HT-29 (cell line): ENCODE measurements around the gene BTD. TPM values are rescaled to one million over a fixed set of nuclear protein-coding genes. Genes with fewer than 3 reads are reported as not detected.
A peak's percentile ranks its signal among the peaks of the same experiment; 100 is the strongest.

Source experiments
- DNase-seq: peaks from one replicate; pipeline ENCODE4 v3.0.0-alpha.2; 2015; ENCODE audit warnings: low spot score
- total RNA-seq: library from RNA; depleted of rRNA; stranded (reverse); fragments of >200 nt; shearing (Covaris generic); gene quantifications from 2 replicates; pipeline ENCODE4 v1.2.3, GENCODE V29; 2014; rRNA removed

BTD gene
- 12.3 and 17.4 TPM in 2 replicates for total RNA-seq

- DNase-seq = peak; percentile 95
Observed at GRCh38 chr3:15601399-15602145, at the start of gene BTD, which contains the start of gene HACL1. TSS of gene BTD (plus strand) at chr3:15601745. CDS start at chr3:15635440, 33,695 bp downstream. TSS of gene HACL1 (minus strand) at chr3:15601569. CDS start at chr3:15601463, 106 bp downstream.

GRCh38 chr3:15551902-15552301, 49.6 kb upstream of the BTD start:
- no peak for DNase-seq

- DNase-seq = no peak
Observed at GRCh38 chr3:15553749-15554148, 47.8 kb upstream of the BTD start.

GRCh38 chr3:15556512-15556911, 45.0 kb upstream of the BTD start:
- no peak for DNase-seq

- peak; percentile 67 for DNase-seq
Observed at GRCh38 chr3:15557511-15557946, 44.0 kb upstream of the BTD start.

GRCh38 chr3:15558581-15558980, 43.0 kb upstream of the BTD start:
- DNase-seq = no peak

- no peak for DNase-seq
Observed at GRCh38 chr3:15562560-15562959, 39.0 kb upstream of the BTD start.

- DNase-seq = no peak
Observed at GRCh38 chr3:15563190-15563589, 38.4 kb upstream of the BTD start.

- DNase-seq = no peak
Observed at GRCh38 chr3:15572138-15572537, 29.4 kb upstream of the BTD start.

GRCh38 chr3:15575446-15575845, 26.1 kb upstream of the BTD start:
- no peak for DNase-seq

GRCh38 chr3:15576475-15576874, 25.1 kb upstream of the BTD start:
- no peak for DNase-seq

- no peak for DNase-seq
Observed at GRCh38 chr3:15578289-15578867, 23.2 kb upstream of the BTD start.

GRCh38 chr3:15579051-15579450, 22.5 kb upstream of the BTD start:
- DNase-seq = no peak

- DNase-seq = no peak
Observed at GRCh38 chr3:15581471-15582394, 19.8 kb upstream of the BTD start.

- no peak for DNase-seq
Observed at GRCh38 chr3:15585111-15585845, 16.3 kb upstream of the BTD start.

GRCh38 chr3:15591242-15591641, 10.3 kb upstream of the BTD start:
- DNase-seq = no peak

GRCh38 chr3:15591928-15592327, 9.6 kb upstream of the BTD start:
- no peak for DNase-seq

- DNase-seq = no peak
Observed at GRCh38 chr3:15592968-15593367, 8.6 kb upstream of the BTD start.

- no peak for DNase-seq
Observed at GRCh38 chr3:15595955-15596354, 5.6 kb upstream of the BTD start.

- no peak for DNase-seq
Observed at GRCh38 chr3:15601046-15601398, 523 bp upstream of the BTD start.

GRCh38 chr3:15602146-15602536, 596 bp downstream of the BTD start:
- no peak for DNase-seq
